ENCODE results near the gene BSG. TPM values are rescaled to one million over a fixed set of nuclear protein-coding genes. Genes with fewer than 3 reads are reported as not detected.

BSG gene
- total RNA-seq, 4 donors from 2014 or later, result 303 to 400 (median 324) TPM

- TF ChIP-seq CTCF (IDR thresholded peaks at IDR 0.05) (no peak), EP300 (IDR thresholded peaks at IDR 0.05) (no peak), POLR2A (IDR thresholded peaks at IDR 0.05) (no peak)
- Histone ChIP-seq H3K27ac (no peak overlapping the region), H3K27me3 (no peaks in the 10 kb centered on the region), H3K36me3 (no peaks in the 10 kb centered on the region), H3K9me3 (no peaks in the 10 kb centered on the region), H3K4me1 (peaks cover 0 to 33% (median 23%) of the 10 kb centered on the region in 4 donors), H3K4me3 (no peak overlapping the region)
- DNase-seq (ENCODE audit: low spot score in 2 of 2), result no peak
- 84 to 86% methylated on average over 16 to 18 of the region's 25 CpGs for WGBS, 2 donors
Observed at GRCh38 chr19:570251-570686, 2.1 kb upstream of the BSG start.

GRCh38 chr19:570937-571565 lies 1.3 kb upstream of the BSG start:
- H3K9me3 ChIP-seq, result no peaks in the 10 kb centered on the region
- peaks cover 0 to 41% (median 30%) of the 10 kb centered on the region in 4 donors for H3K4me1 ChIP-seq
- H3K36me3 ChIP-seq, result no peaks in the 10 kb centered on the region
- peak overlapping the region in 2 of 4 donors; percentile 92 to 95 for H3K27ac ChIP-seq
- TF ChIP-seq CTCF (IDR thresholded peaks at IDR 0.05), result no peak
- no peak for TF ChIP-seq EP300 (IDR thresholded peaks at IDR 0.05)
- TF ChIP-seq POLR2A (IDR thresholded peaks at IDR 0.05), result no peak
- DNase-seq (ENCODE audit: low spot score in 2 of 2), result no peak
- H3K4me3 ChIP-seq, result peak overlapping the region; percentile 63 to 99 (median 88)
- no peaks in the 10 kb centered on the region for H3K27me3 ChIP-seq
- 5 to 7% methylated on average over 44 to 45 of the region's 45 CpGs for WGBS, 2 donors

GRCh38 chr19:571566-571974 lies 826 bp upstream of the BSG start:
- Histone ChIP-seq H3K27me3 (no peaks in the 10 kb centered on the region), H3K27ac (peak overlapping the region in 3 of 4 donors; percentile 92 to 95 (median 94)), H3K36me3 (no peaks in the 10 kb centered on the region), H3K4me3 (peak overlapping the region; percentile 63 to 99 (median 88)), H3K9me3 (no peaks in the 10 kb centered on the region), H3K4me1 (peaks cover 0 to 46% (median 34%) of the 10 kb centered on the region in 4 donors)
- TF ChIP-seq CTCF (IDR thresholded peaks at IDR 0.05), result no peak
- TF ChIP-seq POLR2A (IDR thresholded peaks at IDR 0.05), result no peak
- no peak for TF ChIP-seq EP300 (IDR thresholded peaks at IDR 0.05)
- 0 to 1% methylated on average over 14 of the region's 14 CpGs for WGBS, 2 donors
- no peak for DNase-seq (ENCODE audit: low spot score in 2 of 2)

GRCh38 chr19:572743-573518 lies 535 bp downstream of the BSG start:
- no peaks in the 10 kb centered on the region for H3K27me3 ChIP-seq
- peaks cover 0 to 8% (median under 1%) of the 10 kb centered on the region in 3 donors for H3K36me3 ChIP-seq
- no peak for DNase-seq (ENCODE audit: low spot score in 2 of 2)
- no peak for TF ChIP-seq EP300 (IDR thresholded peaks at IDR 0.05)
- TF ChIP-seq CTCF (IDR thresholded peaks at IDR 0.05), result no peak
- TF ChIP-seq POLR2A (IDR thresholded peaks at IDR 0.05), result no peak
- peaks cover 0 to 57% (median 35%) of the 10 kb centered on the region in 4 donors for H3K4me1 ChIP-seq
- no peaks in the 10 kb centered on the region for H3K9me3 ChIP-seq
- WGBS, 2 donors, result 1% methylated on average over 28 to 50 of the region's 55 CpGs
- H3K27ac ChIP-seq, result peak overlapping the region; percentile 78 to 95 (median 92)
- peak overlapping the region; percentile 86 to 99 (median 88) for H3K4me3 ChIP-seq

GRCh38 chr19:573519-573825 lies 1.1 kb downstream of the BSG start:
- no peak for DNase-seq (ENCODE audit: low spot score in 2 of 2)
- no peaks in the 10 kb centered on the region for H3K9me3 ChIP-seq
- no peaks in the 10 kb centered on the region for H3K27me3 ChIP-seq
- H3K27ac ChIP-seq, result peak overlapping the region in 3 of 4 donors; percentile 91 to 95 (median 92)
- 1 to 5% methylated on average over 15 of the region's 15 CpGs for WGBS, 2 donors
- TF ChIP-seq CTCF (IDR thresholded peaks at IDR 0.05), result peak in 1 of 5 experiments; percentile 6
- no peak for TF ChIP-seq EP300 (IDR thresholded peaks at IDR 0.05)
- peak overlapping the region; percentile 86 to 99 (median 88) for H3K4me3 ChIP-seq
- peaks cover 0 to 57% (median 35%) of the 10 kb centered on the region in 4 donors for H3K4me1 ChIP-seq
- peaks cover 0 to 12% (median 4%) of the 10 kb centered on the region in 3 donors for H3K36me3 ChIP-seq
